NCI-H1048 (cell line): ENCODE data around the gene ATP2C2.

Experiments used
- DNase-seq: peaks from one replicate; lab custom pipeline; 2025; lab: John Stamatoyannopoulos, UW

Gene ATP2C2

GRCh38 chr16:84366208-84366607, 2.1 kb upstream of the ATP2C2 start:
- DNase-seq = no peak

GRCh38 chr16:84367297-84367680, 1.0 kb upstream of the ATP2C2 start:
- DNase-seq = no peak

- DNase-seq = no peak
These were observed 509 bp upstream of the ATP2C2 start for GRCh38 chr16:84367750-84368307.

GRCh38 chr16:84369105-84369504, 767 bp downstream of the ATP2C2 start:
- no peak for DNase-seq

GRCh38 chr16:84369938-84370627, 1.7 kb downstream of the ATP2C2 start:
- DNase-seq = no peak

GRCh38 chr16:84370723-84371552, 2.6 kb downstream of the ATP2C2 start:
- DNase-seq = no peak

- DNase-seq = no peak
These were observed 3.2 kb downstream of the ATP2C2 start for GRCh38 chr16:84371553-84371865.

GRCh38 chr16:84373907-84374489, 5.7 kb downstream of the ATP2C2 start:
- DNase-seq = no peak

- DNase-seq = no peak
These were observed 9.8 kb downstream of the ATP2C2 start for GRCh38 chr16:84378099-84378498.

GRCh38 chr16:84378567-84378966, 10.2 kb downstream of the ATP2C2 start:
- DNase-seq = no peak

GRCh38 chr16:84379008-84379708, 10.8 kb downstream of the ATP2C2 start:
- no peak for DNase-seq

GRCh38 chr16:84379709-84380362, 11.5 kb downstream of the ATP2C2 start:
- no peak for DNase-seq

- DNase-seq = no peak
These were observed 12.1 kb downstream of the ATP2C2 start for GRCh38 chr16:84380405-84380804.

GRCh38 chr16:84382396-84382795, 14.1 kb downstream of the ATP2C2 start:
- DNase-seq = no peak

GRCh38 chr16:84383106-84383505, 14.8 kb downstream of the ATP2C2 start:
- no peak for DNase-seq

- no peak for DNase-seq
These were observed 17.7 kb downstream of the ATP2C2 start for GRCh38 chr16:84386047-84386446.

GRCh38 chr16:84387021-84387420, 18.7 kb downstream of the ATP2C2 start:
- DNase-seq = no peak

GRCh38 chr16:84390131-84390785, 21.9 kb downstream of the ATP2C2 start:
- DNase-seq = no peak

GRCh38 chr16:84391151-84392030, 23.1 kb downstream of the ATP2C2 start:
- no peak for DNase-seq

GRCh38 chr16:84392031-84392360, 23.7 kb downstream of the ATP2C2 start:
- DNase-seq = no peak
